ENCODE measurements around the gene TVP23A. TPM values are rescaled to one million over a fixed set of nuclear protein-coding genes. Genes with fewer than 3 reads are reported as not detected.

Gene TVP23A
- total and polyA plus RNA-seq, 8 donors: 0.05 to 0.34 (median 0.16) TPM; not detected in 3

- intact Hi-C loops (cut with DNase I): loop anchor here in 1 of 3 donors (10.0 kb wide), 1 partner anchor 154 kb away; no protein-coding TSS in a partner anchor
- Histone ChIP-seq H3K36me3 (peaks cover 9 to 63% (median 54%) of the 10 kb centered on the region in 3 donors), H3K27me3 (no peaks in the 10 kb centered on the region), H3K9me3 (no peaks in the 10 kb centered on the region), H3K4me1 (no peaks in the 10 kb centered on the region), H3K4me3 (no peak overlapping the region), H3K27ac (no peak overlapping the region)
- TF ChIP-seq, protein P1, sequence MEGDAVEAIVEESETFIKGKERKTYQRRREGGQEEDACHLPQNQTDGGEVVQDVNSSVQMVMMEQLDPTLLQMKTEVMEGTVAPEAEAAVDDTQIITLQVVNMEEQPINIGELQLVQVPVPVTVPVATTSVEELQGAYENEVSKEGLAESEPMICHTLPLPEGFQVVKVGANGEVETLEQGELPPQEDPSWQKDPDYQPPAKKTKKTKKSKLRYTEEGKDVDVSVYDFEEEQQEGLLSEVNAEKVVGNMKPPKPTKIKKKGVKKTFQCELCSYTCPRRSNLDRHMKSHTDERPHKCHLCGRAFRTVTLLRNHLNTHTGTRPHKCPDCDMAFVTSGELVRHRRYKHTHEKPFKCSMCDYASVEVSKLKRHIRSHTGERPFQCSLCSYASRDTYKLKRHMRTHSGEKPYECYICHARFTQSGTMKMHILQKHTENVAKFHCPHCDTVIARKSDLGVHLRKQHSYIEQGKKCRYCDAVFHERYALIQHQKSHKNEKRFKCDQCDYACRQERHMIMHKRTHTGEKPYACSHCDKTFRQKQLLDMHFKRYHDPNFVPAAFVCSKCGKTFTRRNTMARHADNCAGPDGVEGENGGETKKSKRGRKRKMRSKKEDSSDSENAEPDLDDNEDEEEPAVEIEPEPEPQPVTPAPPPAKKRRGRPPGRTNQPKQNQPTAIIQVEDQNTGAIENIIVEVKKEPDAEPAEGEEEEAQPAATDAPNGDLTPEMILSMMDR (IDR thresholded peaks at IDR 0.05): no peak
- ATAC-seq: no peak
- WGBS, 2 donors: 84 to 90% methylated on average over 3 of the region's 3 CpGs
- FAIRE-seq: no peak
- DNase-seq: no peak
Observed at GRCh38 chr16:10760858-10761257, 57.7 kb downstream of the TVP23A start.

DNA sequence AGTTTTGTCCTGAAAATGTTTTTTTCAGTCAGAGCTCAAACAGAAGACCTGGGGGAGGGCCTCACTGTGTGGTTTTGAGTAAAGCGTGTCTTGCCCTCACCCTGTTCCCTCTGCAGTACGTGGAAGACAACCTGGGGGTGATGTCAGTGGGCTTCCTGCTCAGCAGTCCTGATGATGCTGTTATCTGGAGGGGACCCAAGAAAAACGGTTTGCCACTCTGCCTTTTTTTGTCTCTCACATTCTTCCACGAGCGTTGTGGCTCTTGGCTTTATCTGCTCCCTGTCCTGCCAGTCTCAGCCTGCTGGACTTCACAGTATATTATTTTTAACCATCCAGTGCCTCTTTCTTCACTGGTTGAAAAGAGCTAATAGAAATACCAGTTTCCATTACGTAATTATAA is 62.0 kb downstream of the TVP23A start:
- FAIRE-seq: no peak
- no peak for ATAC-seq
- H3K4me1 ChIP-seq: no peaks in the 10 kb centered on the region
- TF ChIP-seq, protein P1 (IDR thresholded peaks at IDR 0.05): no peak
- H3K27me3 ChIP-seq: no peaks in the 10 kb centered on the region
- no peak overlapping the region for H3K4me3 ChIP-seq
- intact Hi-C loops (cut with DNase I): loop anchor here in 1 of 3 donors (10.0 kb wide), 1 partner anchor 168 kb away; no protein-coding TSS in a partner anchor
- peaks cover 6 to 61% (median 49%) of the 10 kb centered on the region in 3 donors for H3K36me3 ChIP-seq
- no peaks in the 10 kb centered on the region for H3K9me3 ChIP-seq
- 84 to 85% methylated on average over 6 of the region's 6 CpGs for WGBS, 2 donors
- no peak overlapping the region for H3K27ac ChIP-seq
- no peak for DNase-seq

DNA sequence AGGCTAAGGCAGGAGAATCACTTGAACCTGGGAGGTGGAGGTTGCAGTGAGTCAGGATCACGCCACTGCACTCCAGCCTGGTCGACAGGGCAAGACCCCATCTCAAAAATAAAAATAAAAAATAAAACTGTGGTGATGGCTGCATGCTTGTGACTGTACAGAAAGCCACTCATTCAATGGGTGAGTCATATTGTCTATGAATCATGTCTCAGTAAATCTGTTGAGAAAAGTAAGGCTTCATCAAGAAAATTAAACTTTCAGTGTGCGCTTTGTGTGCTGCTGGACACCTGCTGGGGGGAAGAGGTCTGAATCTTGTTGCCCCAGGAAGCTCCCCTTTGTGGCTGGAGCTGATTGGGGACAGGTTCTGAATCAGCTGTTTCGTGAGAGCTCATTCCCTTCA is 63.7 kb downstream of the TVP23A start:
- WGBS, 2 donors: 95 to 96% methylated on average over 4 of the region's 4 CpGs
- DNase-seq (no peak), FAIRE-seq (no peak), ATAC-seq (no peak)
- H3K27me3 ChIP-seq: no peaks in the 10 kb centered on the region
- no peaks in the 10 kb centered on the region for H3K9me3 ChIP-seq
- TF ChIP-seq, protein P1 (IDR thresholded peaks at IDR 0.05): no peak
- H3K36me3 ChIP-seq: peaks cover 6 to 47% (median 33%) of the 10 kb centered on the region in 3 donors
- H3K27ac ChIP-seq: no peak overlapping the region
- no peaks in the 10 kb centered on the region for H3K4me1 ChIP-seq
- H3K4me3 ChIP-seq: no peak overlapping the region
- intact Hi-C loops (cut with DNase I): loop anchor here in 1 of 3 donors (10.0 kb wide), 1 partner anchor 170 kb away; no protein-coding TSS in a partner anchor

DNA sequence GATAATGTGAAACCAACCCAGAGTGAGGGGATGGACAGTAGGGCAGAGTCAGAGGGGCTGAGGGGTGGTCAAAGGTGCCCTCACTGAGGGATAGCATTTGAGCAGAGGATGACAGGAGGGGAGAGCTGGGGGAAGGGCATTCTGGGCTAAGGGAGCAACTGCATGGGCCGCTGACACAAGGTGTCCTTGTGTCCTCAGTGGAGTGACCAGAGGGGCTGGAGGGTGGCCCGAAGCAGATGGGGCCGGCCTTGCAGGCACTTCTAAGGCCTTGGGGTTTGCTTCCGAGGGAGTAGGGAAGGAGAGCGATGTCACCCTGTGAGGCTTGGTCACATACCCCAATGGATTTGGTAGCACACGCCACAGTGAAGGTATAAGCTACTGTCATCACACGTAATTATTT is 64.9 kb downstream of the TVP23A start:
- ATAC-seq (no peak), DNase-seq (no peak), FAIRE-seq (no peak)
- Histone ChIP-seq H3K4me3 (no peak overlapping the region), H3K36me3 (peaks cover 0 to 44% (median 23%) of the 10 kb centered on the region in 3 donors), H3K27me3 (no peaks in the 10 kb centered on the region), H3K9me3 (no peaks in the 10 kb centered on the region), H3K27ac (no peak overlapping the region), H3K4me1 (no peaks in the 10 kb centered on the region)
- WGBS, 2 donors: 92 to 97% methylated on average over 7 of the region's 7 CpGs
- TF ChIP-seq, protein P1 (IDR thresholded peaks at IDR 0.05): no peak
- intact Hi-C loops (cut with DNase I): loop anchor here in 1 of 3 donors (10.0 kb wide), 1 partner anchor 171 kb away; no protein-coding TSS in a partner anchor

GRCh38 chr16:10752843-10753523 is 65.6 kb downstream of the TVP23A start:
- intact Hi-C loops (cut with DNase I): loop anchor here in 1 of 3 donors (10.0 kb wide), 1 partner anchor 172 kb away; no protein-coding TSS in a partner anchor
- H3K9me3 ChIP-seq: no peaks in the 10 kb centered on the region
- TF ChIP-seq, protein P1 (IDR thresholded peaks at IDR 0.05): no peak
- DNase-seq (peak in 1 of 6 donors; percentile 60), ATAC-seq (peak in 2 of 4 donors; percentile 34 to 73), FAIRE-seq (no peak)
- H3K4me3 ChIP-seq: no peak overlapping the region
- H3K36me3 ChIP-seq: peaks cover 0 to 44% (median 16%) of the 10 kb centered on the region in 3 donors
- H3K4me1 ChIP-seq: no peaks in the 10 kb centered on the region
- no peaks in the 10 kb centered on the region for H3K27me3 ChIP-seq
- no peak overlapping the region for H3K27ac ChIP-seq
- whole genome bisulfite sequencing, 2 donors: 89 to 97% methylated on average over 10 of the region's 10 CpGs
